Parathyroid adenoma (tissue), 2 donors: ENCODE results near the gene CASKIN2.

Experiments used
- H2AFZ ChIP-seq: fragments of 300-600 bp; sonication (generic); one replicate; pipeline ENCODE4 v1.7.0; 2017; ENCODE audit warnings: antibody characterized with exemption, mild to moderate bottlenecking
- H3K27ac ChIP-seq: fragments of 300-600 bp; sonication (generic); one replicate; pipeline ENCODE4 v1.7.0; 2017
- H3K27me3 ChIP-seq: fragments of 300-600 bp; sonication (generic); one replicate; pipeline ENCODE4 v1.7.0; 2017; ENCODE audit warnings: low read length; ENCODE audit not compliant: control insufficient read depth, insufficient read depth
- H3K36me3 ChIP-seq: fragments of 300-600 bp; sonication (generic); one replicate; pipeline ENCODE4 v1.7.0; 2017; ENCODE audit warnings: low read length; ENCODE audit not compliant: control insufficient read depth, insufficient read depth
- H3K4me1 ChIP-seq: fragments of 300-600 bp; sonication (generic); one replicate; pipeline ENCODE4 v1.7.0; 2017; ENCODE audit warnings: control low read depth
- H3K4me2 ChIP-seq: fragments of 300-600 bp; sonication (generic); one replicate; pipeline ENCODE4 v1.7.0; 2017; ENCODE audit warnings: low read length
- H3K4me3 ChIP-seq: fragments of 300-600 bp; sonication (generic); one replicate; pipeline ENCODE4 v1.7.0; 2017; ENCODE audit warnings: low read depth, low read length
- H3K79me2 ChIP-seq: fragments of 300-600 bp; sonication (generic); one replicate; pipeline ENCODE4 v1.7.0; 2017; ENCODE audit warnings: control low read depth
- H3K9ac ChIP-seq: fragments of 300-600 bp; sonication (generic); one replicate; pipeline ENCODE4 v1.7.0; 2017; ENCODE audit warnings: mild to moderate bottlenecking
- H3K9me3 ChIP-seq: fragments of 300-600 bp; sonication (generic); one replicate; pipeline ENCODE4 v1.7.0; 2017; ENCODE audit warnings: low read length; ENCODE audit not compliant: control insufficient read depth
- CTCF ChIP-seq: fragments of 300-600 bp; sonication (generic); IDR thresholded peaks from one replicate; pipeline ENCODE4 v1.7.0; 2017; ENCODE audit warnings: antibody characterized with exemption, mild to moderate bottlenecking
- donor health status: primary hyperparathyroidism.

CASKIN2 gene

GRCh38 chr17:75502721-75503329 is 12.5 kb downstream of the CASKIN2 start:
- H3K9me3 ChIP-seq: no peaks in the 10 kb centered on the region

GRCh38 chr17:75502072-75502720 is 13.1 kb downstream of the CASKIN2 start:
- Histone ChIP-seq H3K27me3 (no peaks in the 10 kb centered on the region), H3K4me1 (peaks cover 3% of the 10 kb centered on the region), H2AFZ (no peak overlapping the region), H3K9me3 (no peaks in the 10 kb centered on the region), H3K4me3 (no peak overlapping the region), H3K4me2 (no peak overlapping the region), H3K9ac (no peak overlapping the region), H3K79me2 (no peaks in the 10 kb centered on the region), H3K36me3 (no peaks in the 10 kb centered on the region), H3K27ac (no peak overlapping the region)
- TF ChIP-seq CTCF: no peak

More at GRCh38 chr17:75502721-75503329, 12.5 kb downstream of the CASKIN2 start:
- TF ChIP-seq CTCF: no peak
- H3K4me2 ChIP-seq: no peak overlapping the region
- H3K9ac ChIP-seq: no peak overlapping the region
- no peak overlapping the region for H3K4me3 ChIP-seq
- H3K36me3 ChIP-seq: no peaks in the 10 kb centered on the region
- H2AFZ ChIP-seq: no peak overlapping the region
- H3K27me3 ChIP-seq: no peaks in the 10 kb centered on the region
- peaks cover 3% of the 10 kb centered on the region for H3K4me1 ChIP-seq
- no peak overlapping the region for H3K27ac ChIP-seq
- H3K79me2 ChIP-seq: no peaks in the 10 kb centered on the region

- Histone ChIP-seq H3K4me3 (no peak overlapping the region), H3K4me2 (no peak overlapping the region), H3K9me3 (no peaks in the 10 kb centered on the region), H3K9ac (no peak overlapping the region), H3K27me3 (no peaks in the 10 kb centered on the region), H3K27ac (no peak overlapping the region), H3K4me1 (peaks cover 3% of the 10 kb centered on the region), H3K36me3 (no peaks in the 10 kb centered on the region), H2AFZ (no peak overlapping the region), H3K79me2 (no peaks in the 10 kb centered on the region)
- no peak for TF ChIP-seq CTCF
Observed at GRCh38 chr17:75501378-75502071, 13.8 kb downstream of the CASKIN2 start.

GRCh38 chr17:75500419-75501216 is 14.7 kb downstream of the CASKIN2 start:
- Histone ChIP-seq H2AFZ (no peak overlapping the region), H3K9ac (no peak overlapping the region), H3K27me3 (no peaks in the 10 kb centered on the region), H3K4me3 (no peak overlapping the region), H3K4me2 (no peak overlapping the region), H3K79me2 (no peaks in the 10 kb centered on the region), H3K9me3 (no peaks in the 10 kb centered on the region), H3K36me3 (no peaks in the 10 kb centered on the region), H3K4me1 (peaks cover 10% of the 10 kb centered on the region), H3K27ac (no peak overlapping the region)
- no peak for TF ChIP-seq CTCF
